IMR-90 (cell line): Measurements from ENCODE around the gene NET1.

Experiments
- BHLHE40 ChIP-seq: fragments of 150-350 bp; IDR thresholded peaks from 2 replicates; pipeline ENCODE4 v1.6.1; 2016; ENCODE audit warnings: mild to moderate bottlenecking, low read depth, low read length
- CEBPB ChIP-seq: IDR thresholded peaks from 2 replicates; pipeline ENCODE4 v1.6.1; 2012; ENCODE audit warnings: low read depth, low read length, improper control_type of control experiment
- CHD1 ChIP-seq: IDR thresholded peaks from 2 replicates; pipeline ENCODE4 v1.6.1; 2012; ENCODE audit warnings: low read depth, low read length, improper control_type of control experiment
- MAFK ChIP-seq: IDR thresholded peaks from 2 replicates; pipeline ENCODE4 v1.6.1; 2012; ENCODE audit warnings: low read depth, low read length, improper control_type of control experiment
- MXI1 ChIP-seq: IDR thresholded peaks from 2 replicates; pipeline ENCODE4 v1.6.1; 2012; ENCODE audit warnings: low read depth, mild to moderate bottlenecking, low read length, moderate library complexity, borderline replicate concordance
- POLR2A ChIP-seq: IDR thresholded peaks from 2 replicates; pipeline ENCODE4 v1.6.1; 2012; ENCODE audit warnings: mild to moderate bottlenecking, low read depth, low read length
- RAD21 ChIP-seq: IDR thresholded peaks from 2 replicates; pipeline ENCODE4 v1.6.1; 2012; ENCODE audit warnings: low read length, improper control_type of control experiment
- RCOR1 ChIP-seq: IDR thresholded peaks from 2 replicates; pipeline ENCODE4 v1.6.1; 2012; ENCODE audit warnings: mild to moderate bottlenecking, low read length, improper control_type of control experiment; ENCODE audit not compliant: insufficient replicate concordance
- SMC3 ChIP-seq: fragments of 150-350 bp; IDR thresholded peaks from 2 replicates; pipeline ENCODE4 v1.6.1; 2016; ENCODE audit warnings: low read depth, mild to moderate bottlenecking, antibody characterized with exemption, low read length, moderate library complexity
- TF ChIP-seq, protein P1 (sequence below): conservative IDR thresholded peaks from 2 replicates; pipeline ENCODE4 v1.5.1; 2012; ENCODE audit warnings: mild to moderate bottlenecking, low read depth, low read length, improper control_type of control experiment
- TF ChIP-seq, protein P2 (sequence below): fragments of 150-350 bp; IDR thresholded peaks from 2 replicates; pipeline ENCODE4 v1.6.1; 2016; ENCODE audit warnings: low read depth, mild to moderate bottlenecking, low read length, moderate library complexity, borderline replicate concordance
- TF ChIP-seq, protein P3 (sequence below): fragments of 150-350 bp; IDR thresholded peaks from 2 replicates; pipeline ENCODE4 v1.6.1; 2017; ENCODE audit warnings: mild to moderate bottlenecking, antibody characterized with exemption, low read length, low read depth

DNA sequence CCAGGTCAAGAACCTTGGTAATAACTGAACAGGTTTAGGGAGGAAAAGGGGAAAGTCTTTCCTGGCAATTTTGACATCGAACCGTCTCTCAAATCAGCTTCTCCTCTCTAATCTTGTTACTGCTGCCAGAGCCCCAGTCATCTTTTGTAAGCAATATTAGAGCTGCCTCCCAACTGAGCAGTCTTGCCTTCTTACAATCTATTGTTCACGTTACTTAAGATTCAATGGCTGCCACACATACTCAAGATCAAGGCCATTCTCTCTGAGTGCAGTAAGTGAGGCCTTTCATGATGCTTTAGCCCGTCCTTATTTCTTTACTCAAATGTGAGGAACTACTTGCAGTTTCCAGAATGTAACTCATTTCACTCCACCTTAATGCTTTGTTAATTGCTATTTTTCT lies 12.4 kb downstream of the NET1 start:
- TF ChIP-seq, protein P1, sequence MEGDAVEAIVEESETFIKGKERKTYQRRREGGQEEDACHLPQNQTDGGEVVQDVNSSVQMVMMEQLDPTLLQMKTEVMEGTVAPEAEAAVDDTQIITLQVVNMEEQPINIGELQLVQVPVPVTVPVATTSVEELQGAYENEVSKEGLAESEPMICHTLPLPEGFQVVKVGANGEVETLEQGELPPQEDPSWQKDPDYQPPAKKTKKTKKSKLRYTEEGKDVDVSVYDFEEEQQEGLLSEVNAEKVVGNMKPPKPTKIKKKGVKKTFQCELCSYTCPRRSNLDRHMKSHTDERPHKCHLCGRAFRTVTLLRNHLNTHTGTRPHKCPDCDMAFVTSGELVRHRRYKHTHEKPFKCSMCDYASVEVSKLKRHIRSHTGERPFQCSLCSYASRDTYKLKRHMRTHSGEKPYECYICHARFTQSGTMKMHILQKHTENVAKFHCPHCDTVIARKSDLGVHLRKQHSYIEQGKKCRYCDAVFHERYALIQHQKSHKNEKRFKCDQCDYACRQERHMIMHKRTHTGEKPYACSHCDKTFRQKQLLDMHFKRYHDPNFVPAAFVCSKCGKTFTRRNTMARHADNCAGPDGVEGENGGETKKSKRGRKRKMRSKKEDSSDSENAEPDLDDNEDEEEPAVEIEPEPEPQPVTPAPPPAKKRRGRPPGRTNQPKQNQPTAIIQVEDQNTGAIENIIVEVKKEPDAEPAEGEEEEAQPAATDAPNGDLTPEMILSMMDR: no peak
- TF ChIP-seq MXI1: no peak
- TF ChIP-seq POLR2A: no peak
- TF ChIP-seq, protein P2, sequence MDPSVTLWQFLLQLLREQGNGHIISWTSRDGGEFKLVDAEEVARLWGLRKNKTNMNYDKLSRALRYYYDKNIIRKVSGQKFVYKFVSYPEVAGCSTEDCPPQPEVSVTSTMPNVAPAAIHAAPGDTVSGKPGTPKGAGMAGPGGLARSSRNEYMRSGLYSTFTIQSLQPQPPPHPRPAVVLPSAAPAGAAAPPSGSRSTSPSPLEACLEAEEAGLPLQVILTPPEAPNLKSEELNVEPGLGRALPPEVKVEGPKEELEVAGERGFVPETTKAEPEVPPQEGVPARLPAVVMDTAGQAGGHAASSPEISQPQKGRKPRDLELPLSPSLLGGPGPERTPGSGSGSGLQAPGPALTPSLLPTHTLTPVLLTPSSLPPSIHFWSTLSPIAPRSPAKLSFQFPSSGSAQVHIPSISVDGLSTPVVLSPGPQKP: no peak
- no peak for TF ChIP-seq SMC3
- TF ChIP-seq BHLHE40: no peak
- TF ChIP-seq CEBPB: no peak
- no peak for TF ChIP-seq RCOR1
- TF ChIP-seq, protein P3, sequence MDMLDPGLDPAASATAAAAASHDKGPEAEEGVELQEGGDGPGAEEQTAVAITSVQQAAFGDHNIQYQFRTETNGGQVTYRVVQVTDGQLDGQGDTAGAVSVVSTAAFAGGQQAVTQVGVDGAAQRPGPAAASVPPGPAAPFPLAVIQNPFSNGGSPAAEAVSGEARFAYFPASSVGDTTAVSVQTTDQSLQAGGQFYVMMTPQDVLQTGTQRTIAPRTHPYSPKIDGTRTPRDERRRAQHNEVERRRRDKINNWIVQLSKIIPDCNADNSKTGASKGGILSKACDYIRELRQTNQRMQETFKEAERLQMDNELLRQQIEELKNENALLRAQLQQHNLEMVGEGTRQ: no peak
- no peak for TF ChIP-seq MAFK
- no peak for TF ChIP-seq RAD21
- TF ChIP-seq CHD1: no peak
